ENCODE results near the gene WSCD2. TPM values are rescaled to one million over a fixed set of nuclear protein-coding genes. Genes with fewer than 3 reads are reported as not detected.

WSCD2 gene
- total RNA-seq, 1 donor from 2014 or later = 1.7 TPM

DNA sequence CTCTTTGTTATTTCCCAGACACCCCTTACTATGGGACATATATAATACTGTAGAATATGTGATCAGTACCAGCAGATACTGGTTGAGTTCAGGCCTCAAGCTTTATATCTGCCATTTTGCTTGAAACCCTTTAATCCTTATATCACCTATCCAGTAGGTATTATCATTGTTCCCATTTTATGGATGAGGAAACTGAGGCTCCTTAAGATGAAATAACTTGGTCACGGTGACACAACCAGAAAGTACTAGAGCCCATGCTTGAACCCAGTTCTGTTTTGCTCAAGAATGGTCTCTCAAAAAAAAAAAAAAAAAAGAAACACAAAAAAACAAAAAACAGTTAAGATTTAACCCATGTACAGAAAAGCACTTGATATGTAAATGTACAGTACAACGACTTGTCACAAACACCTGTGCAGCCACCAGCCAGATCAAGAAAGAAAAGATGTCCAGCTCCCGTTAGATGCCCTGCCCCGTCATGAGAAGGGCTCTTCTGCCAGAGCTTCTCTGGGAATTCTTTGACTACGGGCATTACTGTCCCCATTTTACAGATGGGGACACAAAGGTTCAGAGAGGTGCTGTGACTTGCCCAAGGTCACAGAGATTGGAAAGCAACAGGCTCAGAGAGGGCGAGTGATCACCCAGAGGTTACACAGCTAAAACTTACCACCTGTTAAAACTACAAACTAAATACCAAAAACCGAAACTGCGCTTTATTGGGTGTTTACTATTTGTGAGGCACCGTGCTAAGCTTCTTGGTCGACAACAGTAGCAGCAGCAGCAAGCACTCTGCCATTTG is 669 bp upstream of the WSCD2 start:
- Histone ChIP-seq H3K4me1 (peaks cover 10% of the 10 kb centered on the region), H3K9me3 (no peaks in the 10 kb centered on the region), H3K27ac (no peak overlapping the region), H3K36me3 (no peaks in the 10 kb centered on the region), H3K4me3 (no peak overlapping the region), H3K27me3 (peaks cover 62% of the 10 kb centered on the region)
- TF ChIP-seq CTCF (IDR thresholded peaks at IDR 0.05) = no peak
- intact Hi-C loops (cut with DNase I) = no loop called here
- DNase-seq (no peak), ATAC-seq (no peak)

GRCh38 chr12:108131035-108131434 is 1.9 kb downstream of the WSCD2 start:
- Histone ChIP-seq H3K4me3 (no peak overlapping the region), H3K27ac (no peak overlapping the region), H3K27me3 (peaks cover 66% of the 10 kb centered on the region), H3K36me3 (no peaks in the 10 kb centered on the region), H3K9me3 (no peaks in the 10 kb centered on the region), H3K4me1 (peaks cover 10% of the 10 kb centered on the region)
- TF ChIP-seq CTCF (IDR thresholded peaks at IDR 0.05) = no peak
- intact Hi-C loops (cut with DNase I) = no loop called here
- DNase-seq = no peak
- no peak for ATAC-seq

- no peak for TF ChIP-seq CTCF (IDR thresholded peaks at IDR 0.05)
- H3K4me1 ChIP-seq = peaks cover 10% of the 10 kb centered on the region
- no peaks in the 10 kb centered on the region for H3K36me3 ChIP-seq
- peaks cover 59% of the 10 kb centered on the region for H3K27me3 ChIP-seq
- intact Hi-C loops (cut with DNase I) = no loop called here
- no peak for DNase-seq
- H3K9me3 ChIP-seq = no peaks in the 10 kb centered on the region
- H3K27ac ChIP-seq = no peak overlapping the region
- H3K4me3 ChIP-seq = no peak overlapping the region
- no peak for ATAC-seq
Observed at GRCh38 chr12:108131657-108132126, 2.6 kb downstream of the WSCD2 start.

DNA sequence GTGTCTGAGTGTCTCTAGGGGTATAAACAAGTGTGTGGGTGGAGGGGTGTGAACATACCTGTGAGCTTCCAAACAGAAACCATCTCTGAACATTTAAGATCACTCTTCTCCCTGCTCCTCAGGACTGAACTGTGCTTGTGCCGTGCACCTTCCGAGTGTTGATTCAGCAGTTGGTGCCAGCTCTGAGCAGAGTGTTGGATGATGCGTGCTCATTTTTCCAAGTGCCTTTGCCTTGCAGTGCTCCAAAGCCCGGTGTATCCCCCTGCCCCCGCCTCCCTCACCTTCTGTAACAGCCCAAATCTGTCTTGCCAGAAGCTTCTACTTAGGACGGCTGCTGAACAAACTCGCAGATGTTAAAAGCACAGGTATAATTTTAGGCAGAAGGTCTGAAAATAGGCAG is 4.4 kb downstream of the WSCD2 start:
- Histone ChIP-seq H3K27ac (no peak overlapping the region), H3K4me3 (no peak overlapping the region), H3K27me3 (peaks cover 42% of the 10 kb centered on the region), H3K36me3 (no peaks in the 10 kb centered on the region), H3K4me1 (peaks cover 10% of the 10 kb centered on the region), H3K9me3 (no peaks in the 10 kb centered on the region)
- TF ChIP-seq CTCF (IDR thresholded peaks at IDR 0.05) = no peak
- intact Hi-C loops (cut with DNase I) = no loop called here
- DNase-seq (no peak), ATAC-seq (no peak)

DNA sequence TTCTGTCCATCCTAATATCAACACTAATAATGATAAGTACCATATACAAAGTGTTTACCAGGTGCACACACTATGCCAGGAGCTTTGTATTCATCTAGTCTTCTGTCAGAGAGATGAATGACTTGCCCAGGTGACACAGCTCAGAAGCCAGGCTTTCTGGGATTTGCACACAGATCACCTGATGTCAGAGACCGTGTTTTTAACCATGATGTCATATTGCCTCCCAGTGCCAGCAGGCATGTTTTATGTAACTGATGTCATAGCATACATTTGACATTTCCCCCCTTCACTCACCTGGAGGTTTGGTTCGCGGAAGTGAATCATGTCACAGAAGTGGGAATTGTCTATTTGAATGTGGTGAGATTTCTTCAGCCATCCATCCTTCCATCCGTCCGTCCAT is 5.7 kb downstream of the WSCD2 start:
- DNase-seq (no peak), ATAC-seq (no peak)
- Histone ChIP-seq H3K4me3 (no peak overlapping the region), H3K27me3 (peaks cover 33% of the 10 kb centered on the region), H3K9me3 (no peaks in the 10 kb centered on the region), H3K36me3 (no peaks in the 10 kb centered on the region), H3K27ac (no peak overlapping the region), H3K4me1 (peaks cover 1% of the 10 kb centered on the region)
- intact Hi-C loops (cut with DNase I) = no loop called here
- no peak for TF ChIP-seq CTCF (IDR thresholded peaks at IDR 0.05)
